ENCODE measurements around the gene SH3GL2. TPM values are rescaled to one million over a fixed set of nuclear protein-coding genes. Genes with fewer than 3 reads are reported as not detected.
A peak's percentile ranks its signal among the peaks of the same experiment; 100 is the strongest.

Gene SH3GL2
- total RNA-seq (not detected), polyA plus RNA-seq (under 1 TPM in 1 of 2 donors, not detected in 1; 0.10 TPM)
- long read RNA-seq, donor 1, result 0 reads
- long read RNA-seq, donor 2, result 0 reads

DNA sequence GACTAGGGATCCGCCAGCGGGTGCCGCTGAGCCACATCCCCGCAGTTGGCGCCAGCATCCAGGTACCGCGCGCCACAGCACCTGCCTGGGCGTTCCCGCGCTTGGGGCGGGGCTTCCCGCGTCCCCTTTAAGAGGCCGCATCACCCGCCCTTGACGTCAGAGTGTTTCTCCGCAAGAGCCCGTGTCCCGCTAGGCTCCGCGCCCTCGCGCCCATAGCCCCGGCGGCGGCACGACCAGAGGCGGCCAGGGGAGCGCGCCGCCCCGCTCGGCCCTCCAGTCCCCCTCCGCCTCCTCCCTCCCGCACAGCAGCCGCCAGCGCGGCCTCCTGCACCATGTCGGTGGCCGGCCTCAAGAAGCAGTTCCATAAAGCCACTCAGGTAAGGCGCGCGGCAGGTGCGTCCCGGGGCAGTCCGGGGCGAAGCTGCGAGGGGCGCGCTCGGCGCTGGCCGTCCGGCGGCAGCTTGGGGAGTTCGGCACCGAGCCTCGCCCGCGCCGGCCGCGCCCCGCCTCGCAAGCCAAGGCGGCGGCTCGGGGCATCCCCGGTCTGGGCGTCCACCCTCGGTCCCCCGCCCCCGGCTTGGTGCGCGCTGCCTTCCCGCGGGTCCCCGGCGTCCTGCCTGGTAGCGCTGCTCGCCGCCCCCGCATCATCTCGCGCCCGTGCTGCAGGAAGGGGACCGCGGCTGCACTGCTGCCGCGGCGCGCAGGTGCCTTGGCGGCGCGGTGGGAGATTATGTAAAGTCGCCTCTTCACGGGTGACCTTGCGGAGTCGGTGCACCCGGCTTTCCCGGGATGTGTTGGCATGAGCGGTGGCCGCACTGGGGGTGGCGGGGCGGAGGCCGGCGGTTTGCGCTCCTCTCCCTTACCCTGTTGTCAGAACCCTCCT lies at the start of gene SH3GL2:
SH3GL2 (plus strand) TSS at position 156 of the 883 bp plus-strand sequence.
- H3K27me3 ChIP-seq (ENCODE audit: control insufficient read depth in 1 of 2, insufficient read depth in 2 of 2, low read length in 1 of 2), result no peaks in the 10 kb centered on the region
- no peaks in the 10 kb centered on the region for H3K4me1 ChIP-seq (ENCODE audit: control insufficient read depth in 1 of 2, insufficient read depth in 2 of 2, low read length in 2 of 2)
- intact Hi-C loops (cut with DNase I), result no loop called here
- WGBS, 2 donors, result 1% methylated on average over 79 to 109 of the region's 109 CpGs
- ATAC-seq (ENCODE audit: low FRiP score) (peak; percentile 51), DNase-seq (no peak)
- no peaks in the 10 kb centered on the region for H3K9me3 ChIP-seq (ENCODE audit: control insufficient read depth, low read length)
- no peaks in the 10 kb centered on the region for H3K36me3 ChIP-seq (ENCODE audit: control insufficient read depth in 1 of 2, insufficient read depth in 2 of 2, low read length in 1 of 2)
- peak within 1 kb of the TSS; percentile 11 to 40 for H3K4me3 ChIP-seq (ENCODE audit: low read length in 2 of 2)
- no peak within 1 kb of the TSS for H3K27ac ChIP-seq (ENCODE audit: low read depth in 1 of 2, low read length in 2 of 2)

- Histone ChIP-seq H3K36me3 (ENCODE audit: control insufficient read depth in 1 of 2, insufficient read depth in 2 of 2, low read length in 1 of 2) (no peaks in the 10 kb centered on the region), H3K4me1 (ENCODE audit: control insufficient read depth in 1 of 2, insufficient read depth in 2 of 2, low read length in 2 of 2) (no peaks in the 10 kb centered on the region), H3K4me3 (ENCODE audit: low read length in 2 of 2) (no peak overlapping the region), H3K27ac (ENCODE audit: low read depth in 1 of 2, low read length in 2 of 2) (no peak overlapping the region), H3K9me3 (ENCODE audit: control insufficient read depth, low read length) (no peaks in the 10 kb centered on the region), H3K27me3 (ENCODE audit: control insufficient read depth in 1 of 2, insufficient read depth in 2 of 2, low read length in 1 of 2) (no peaks in the 10 kb centered on the region)
- intact Hi-C loops (cut with DNase I), result loop anchor here (2.0 to 10.0 kb wide), 2 partner anchors 271 to 683 kb away; no protein-coding TSS in a partner anchor
- DNase-seq, result no peak
- no peak for ATAC-seq (ENCODE audit: low FRiP score)
- WGBS, 2 donors, result 44% methylated on average over 10 of the region's 10 CpGs
Measured at GRCh38 chr9:17531642-17532254, 47.1 kb upstream of the SH3GL2 start.

- no peak overlapping the region for H3K4me3 ChIP-seq (ENCODE audit: low read length in 2 of 2)
- no peaks in the 10 kb centered on the region for H3K27me3 ChIP-seq (ENCODE audit: control insufficient read depth in 1 of 2, insufficient read depth in 2 of 2, low read length in 1 of 2)
- WGBS, 2 donors, result 80 to 82% methylated on average over 6 of the region's 6 CpGs
- H3K36me3 ChIP-seq (ENCODE audit: control insufficient read depth in 1 of 2, insufficient read depth in 2 of 2, low read length in 1 of 2), result no peaks in the 10 kb centered on the region
- no peak overlapping the region for H3K27ac ChIP-seq (ENCODE audit: low read depth in 1 of 2, low read length in 2 of 2)
- no peaks in the 10 kb centered on the region for H3K4me1 ChIP-seq (ENCODE audit: control insufficient read depth in 1 of 2, insufficient read depth in 2 of 2, low read length in 2 of 2)
- H3K9me3 ChIP-seq (ENCODE audit: control insufficient read depth, low read length), result no peaks in the 10 kb centered on the region
- ATAC-seq (ENCODE audit: low FRiP score) (no peak), DNase-seq (no peak)
- intact Hi-C loops (cut with DNase I), result loop anchor here (10.0 kb wide), 1 partner anchor 682 kb away; no protein-coding TSS in a partner anchor
Measured at GRCh38 chr9:17532461-17532860, 46.4 kb upstream of the SH3GL2 start.

- no peaks in the 10 kb centered on the region for H3K9me3 ChIP-seq (ENCODE audit: control insufficient read depth, low read length)
- H3K4me3 ChIP-seq (ENCODE audit: low read length in 2 of 2), result no peak overlapping the region
- no peaks in the 10 kb centered on the region for H3K36me3 ChIP-seq (ENCODE audit: control insufficient read depth in 1 of 2, insufficient read depth in 2 of 2, low read length in 1 of 2)
- no peak overlapping the region for H3K27ac ChIP-seq (ENCODE audit: low read depth in 1 of 2, low read length in 2 of 2)
- no peaks in the 10 kb centered on the region for H3K27me3 ChIP-seq (ENCODE audit: control insufficient read depth in 1 of 2, insufficient read depth in 2 of 2, low read length in 1 of 2)
- no peak for ATAC-seq (ENCODE audit: low FRiP score)
- no peaks in the 10 kb centered on the region for H3K4me1 ChIP-seq (ENCODE audit: control insufficient read depth in 1 of 2, insufficient read depth in 2 of 2, low read length in 2 of 2)
- WGBS, 2 donors, result 86 to 88% methylated on average over 3 of the region's 3 CpGs
- no peak for DNase-seq
- intact Hi-C loops (cut with DNase I), result loop anchor here (10.0 kb wide), 1 partner anchor 680 kb away; no protein-coding TSS in a partner anchor
Measured at GRCh38 chr9:17535176-17535575, 43.7 kb upstream of the SH3GL2 start.

DNA sequence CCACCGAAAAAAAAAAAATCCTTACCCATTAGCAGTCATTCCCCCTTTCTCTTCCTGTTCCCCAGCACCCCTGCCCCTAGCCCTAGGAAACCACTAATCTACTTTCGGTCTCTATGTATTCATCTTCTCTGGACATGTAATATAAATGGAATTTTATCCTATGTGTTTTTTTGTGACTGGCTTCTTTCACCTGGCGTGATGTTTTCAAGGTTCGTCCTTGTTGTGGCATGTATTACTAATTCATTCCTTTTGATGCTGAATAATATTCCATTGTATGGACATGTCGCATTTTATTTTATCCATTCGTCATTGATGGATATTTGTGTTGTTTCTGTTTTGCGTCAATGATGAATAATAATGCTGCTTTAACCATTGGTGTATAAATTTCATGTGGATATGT lies 42.8 kb upstream of the SH3GL2 start:
- ATAC-seq (ENCODE audit: low FRiP score), result no peak
- no peak for DNase-seq
- H3K36me3 ChIP-seq (ENCODE audit: control insufficient read depth in 1 of 2, insufficient read depth in 2 of 2, low read length in 1 of 2), result no peaks in the 10 kb centered on the region
- H3K4me3 ChIP-seq (ENCODE audit: low read length in 2 of 2), result no peak overlapping the region
- WGBS, 2 donors, result 82 to 85% methylated on average over 7 of the region's 7 CpGs
- H3K9me3 ChIP-seq (ENCODE audit: control insufficient read depth, low read length), result no peaks in the 10 kb centered on the region
- H3K27me3 ChIP-seq (ENCODE audit: control insufficient read depth in 1 of 2, insufficient read depth in 2 of 2, low read length in 1 of 2), result no peaks in the 10 kb centered on the region
- intact Hi-C loops (cut with DNase I), result loop anchor here (10.0 kb wide), 1 partner anchor 679 kb away; no protein-coding TSS in a partner anchor
- H3K4me1 ChIP-seq (ENCODE audit: control insufficient read depth in 1 of 2, insufficient read depth in 2 of 2, low read length in 2 of 2), result no peaks in the 10 kb centered on the region
- no peak overlapping the region for H3K27ac ChIP-seq (ENCODE audit: low read depth in 1 of 2, low read length in 2 of 2)

DNA sequence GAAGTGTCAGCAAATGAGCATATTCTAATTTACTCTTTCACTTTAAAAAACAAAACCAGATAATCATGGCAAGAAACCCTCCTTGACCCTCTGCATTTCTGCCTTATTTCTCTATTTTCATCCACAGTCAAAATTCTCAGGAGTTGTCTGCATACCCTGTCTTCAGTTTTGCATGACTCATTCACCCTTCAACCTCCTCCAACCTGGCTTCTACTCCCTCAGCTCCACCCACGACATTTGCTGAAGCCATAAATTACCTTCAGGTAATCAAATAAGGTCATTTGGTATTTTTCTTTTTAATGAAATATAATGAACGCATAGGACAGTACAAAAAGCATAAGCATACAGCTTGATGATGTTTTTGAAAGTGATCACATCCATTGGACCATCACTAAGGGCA lies 27.8 kb upstream of the SH3GL2 start:
- WGBS, 2 donors, result 73 to 74% methylated on average over 2 of the region's 2 CpGs
- intact Hi-C loops (cut with DNase I), result no loop called here
- H3K27ac ChIP-seq (ENCODE audit: low read depth in 1 of 2, low read length in 2 of 2), result no peak overlapping the region
- no peaks in the 10 kb centered on the region for H3K4me1 ChIP-seq (ENCODE audit: control insufficient read depth in 1 of 2, insufficient read depth in 2 of 2, low read length in 2 of 2)
- H3K4me3 ChIP-seq (ENCODE audit: low read length in 2 of 2), result no peak overlapping the region
- no peaks in the 10 kb centered on the region for H3K27me3 ChIP-seq (ENCODE audit: control insufficient read depth in 1 of 2, insufficient read depth in 2 of 2, low read length in 1 of 2)
- DNase-seq (no peak), ATAC-seq (ENCODE audit: low FRiP score) (no peak)
- no peaks in the 10 kb centered on the region for H3K9me3 ChIP-seq (ENCODE audit: control insufficient read depth, low read length)
- H3K36me3 ChIP-seq (ENCODE audit: control insufficient read depth in 1 of 2, insufficient read depth in 2 of 2, low read length in 1 of 2), result no peaks in the 10 kb centered on the region

- intact Hi-C loops (cut with DNase I), result no loop called here
- Histone ChIP-seq H3K4me3 (ENCODE audit: low read length in 2 of 2) (no peak overlapping the region), H3K27ac (ENCODE audit: low read depth in 1 of 2, low read length in 2 of 2) (no peak overlapping the region), H3K4me1 (ENCODE audit: control insufficient read depth in 1 of 2, insufficient read depth in 2 of 2, low read length in 2 of 2) (no peaks in the 10 kb centered on the region), H3K27me3 (ENCODE audit: control insufficient read depth in 1 of 2, insufficient read depth in 2 of 2, low read length in 1 of 2) (no peaks in the 10 kb centered on the region), H3K9me3 (ENCODE audit: control insufficient read depth, low read length) (no peaks in the 10 kb centered on the region), H3K36me3 (ENCODE audit: control insufficient read depth in 1 of 2, insufficient read depth in 2 of 2, low read length in 1 of 2) (no peaks in the 10 kb centered on the region)
- no peak for DNase-seq
- WGBS, 2 donors, result 66 to 67% methylated on average over 4 of the region's 4 CpGs
- no peak for ATAC-seq (ENCODE audit: low FRiP score)
Measured at GRCh38 chr9:17555362-17556054, 23.4 kb upstream of the SH3GL2 start.

DNA sequence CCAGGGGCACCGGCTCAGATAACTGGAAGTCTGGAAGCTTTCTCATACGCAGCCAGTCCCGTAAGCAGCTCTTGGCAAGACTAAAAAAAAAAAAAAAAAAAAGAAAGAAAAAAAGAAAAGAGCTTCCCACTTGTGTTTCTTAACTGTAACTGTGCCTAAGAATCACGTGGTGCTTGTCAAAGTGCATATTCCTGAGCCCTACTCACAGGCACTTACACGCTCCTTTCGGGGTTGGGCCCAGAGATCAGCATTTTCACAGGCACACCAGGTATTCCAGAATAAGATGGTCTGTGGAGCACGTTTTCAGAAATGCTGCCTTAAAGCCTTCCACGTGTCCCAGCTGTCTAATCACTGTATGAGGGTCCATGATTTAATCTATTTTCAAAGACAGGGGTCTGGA lies 22.6 kb upstream of the SH3GL2 start:
- Histone ChIP-seq H3K36me3 (ENCODE audit: control insufficient read depth in 1 of 2, insufficient read depth in 2 of 2, low read length in 1 of 2) (no peaks in the 10 kb centered on the region), H3K27ac (ENCODE audit: low read depth in 1 of 2, low read length in 2 of 2) (no peak overlapping the region), H3K9me3 (ENCODE audit: control insufficient read depth, low read length) (no peaks in the 10 kb centered on the region), H3K4me3 (ENCODE audit: low read length in 2 of 2) (no peak overlapping the region), H3K4me1 (ENCODE audit: control insufficient read depth in 1 of 2, insufficient read depth in 2 of 2, low read length in 2 of 2) (no peaks in the 10 kb centered on the region), H3K27me3 (ENCODE audit: control insufficient read depth in 1 of 2, insufficient read depth in 2 of 2, low read length in 1 of 2) (no peaks in the 10 kb centered on the region)
- DNase-seq (no peak), ATAC-seq (ENCODE audit: low FRiP score) (no peak)
- 56 to 57% methylated on average over 8 of the region's 8 CpGs for WGBS, 2 donors
- intact Hi-C loops (cut with DNase I), result no loop called here
